IMR-90 (cell line): ENCODE measurements around the gene LRRK2. TPM values are rescaled to one million over a fixed set of nuclear protein-coding genes. Genes with fewer than 3 reads are reported as not detected.

Source experiments
- ATAC-seq: fragments of 200-7000 bp; cut with Tn5 transposase; 2 replicates; pipeline ENCODE4 v1.9.1; 2020; ENCODE audit warnings: low read depth, mild to moderate bottlenecking, moderate library complexity
- BruUV-seq: library from RNA; stranded (reverse); fragments of 400-500 nt; replicated peaks from 2 replicates; lab custom pipeline; 2021; lab: Mats Ljungman, UMichigan
- CTCF ChIA-PET: fragments of 300-600 bp; formaldehyde crosslinking; extraction: SDS; loops from one replicate; lab custom pipeline; 2021; ENCODE audit warnings: antibody characterized with exemption; lab: Yijun Ruan, JAX
- POLR2A ChIA-PET: fragments of 300-600 bp; sonication (Branson Sonifier 250); formaldehyde crosslinking; loops from one replicate; lab custom pipeline; 2022; ENCODE audit warnings: antibody characterized with exemption; ENCODE audit not compliant: unreplicated experiment; lab: Charles Lee
- DNase-seq: peaks from one replicate; pipeline ENCODE4 v3.0.0; 2013
- H2AFZ ChIP-seq: replicated peaks from 2 replicates; pipeline ENCODE3; 2013; ENCODE audit warnings: low read length, mild to moderate bottlenecking; ENCODE audit not compliant: poor library complexity
- H2AK5ac ChIP-seq: 2 replicates; pipeline ENCODE4 v1.6.1; 2013; ENCODE audit warnings: low read depth, low read length, inconsistent platforms
- H2AK9ac ChIP-seq: replicated peaks from 2 replicates; pipeline ENCODE3; 2013; ENCODE audit warnings: mild to moderate bottlenecking, low read depth, low read length, moderate library complexity; ENCODE audit not compliant: poor library complexity
- H2BK120ac ChIP-seq: 2 replicates; pipeline ENCODE4 v1.6.1; 2013; ENCODE audit warnings: low read depth, low read length, inconsistent platforms
- H2BK15ac ChIP-seq: 3 replicates; pipeline ENCODE4 v1.6.1; 2013; ENCODE audit warnings: low read depth, low read length, inconsistent platforms
- H2BK20ac ChIP-seq: 2 replicates; pipeline ENCODE4 v1.6.1; 2013; ENCODE audit warnings: low read depth, mild to moderate bottlenecking, inconsistent platforms, low read length, moderate library complexity
- H2BK5ac ChIP-seq: 2 replicates; pipeline ENCODE4 v1.6.1; 2013; ENCODE audit warnings: mild to moderate bottlenecking, low read depth, low read length, inconsistent platforms; ENCODE audit not compliant: poor library complexity, severe bottlenecking
- H3K14ac ChIP-seq: replicated peaks from 2 replicates; pipeline ENCODE4 v1.6.1; 2013; ENCODE audit warnings: low read depth, low read length, inconsistent platforms
- H3K18ac ChIP-seq: 2 replicates; pipeline ENCODE4 v1.6.1; 2013; ENCODE audit warnings: low read depth, low read length, control low read depth
- H3K23ac ChIP-seq: 2 replicates; pipeline ENCODE4 v1.6.1; 2013; ENCODE audit warnings: low read depth, low read length, inconsistent platforms
- H3K27ac ChIP-seq: 2 replicates; pipeline ENCODE4 v1.5.1; 2013; ENCODE audit warnings: mild to moderate bottlenecking, control low read depth, low read length; ENCODE audit not compliant: insufficient read depth
- H3K27me3 ChIP-seq: 2 replicates; pipeline ENCODE4 v1.6.1; 2013; ENCODE audit warnings: low read length; ENCODE audit not compliant: control insufficient read depth, insufficient read depth
- H3K36me3 ChIP-seq: 2 replicates; pipeline ENCODE4 v1.6.1; 2013; ENCODE audit warnings: low read length, mixed read lengths; ENCODE audit not compliant: control insufficient read depth, insufficient read depth
- H3K4ac ChIP-seq: 2 replicates; pipeline ENCODE4 v1.6.1; 2013; ENCODE audit warnings: low read depth, low read length, inconsistent platforms
- H3K4me1 ChIP-seq: 2 replicates; pipeline ENCODE4 v1.6.1; 2013; ENCODE audit warnings: low read length, mixed read lengths; ENCODE audit not compliant: control insufficient read depth, insufficient read depth
- H3K4me2 ChIP-seq: 2 replicates; pipeline ENCODE4 v1.6.1; 2013; ENCODE audit warnings: low read depth, mild to moderate bottlenecking, control low read depth, low read length, moderate library complexity
- H3K4me3 ChIP-seq: 2 replicates; pipeline ENCODE4 v1.5.1; 2013; ENCODE audit warnings: low read depth, mild to moderate bottlenecking, control low read depth, low read length, moderate library complexity; ENCODE audit not compliant: insufficient read depth
- H3K56ac ChIP-seq: 2 replicates; pipeline ENCODE4 v1.6.1; 2013; ENCODE audit warnings: low read length, inconsistent platforms; ENCODE audit not compliant: insufficient read depth; ENCODE audit errors: extremely low read depth
- H3K79me1 ChIP-seq, 2 experiments: 2 replicates each; pipeline ENCODE4 v1.6.1; 2013; ENCODE audit warnings: low read length in 2 of 2, inconsistent platforms in 1 of 2, low read depth in 1 of 2
- H3K9ac ChIP-seq: 2 replicates; pipeline ENCODE4 v1.6.1; 2013; ENCODE audit warnings: low read depth, low read length, control low read depth
- H3K9me1 ChIP-seq: 2 replicates; pipeline ENCODE4 v1.6.1; 2013; ENCODE audit warnings: low read length, inconsistent platforms; ENCODE audit not compliant: insufficient read depth
- H3K9me3 ChIP-seq: 2 replicates; pipeline ENCODE4 v1.6.1; 2013; ENCODE audit warnings: low read length; ENCODE audit not compliant: control insufficient read depth, insufficient read depth
- H4K20me1 ChIP-seq: 2 replicates; pipeline ENCODE4 v1.6.1; 2013; ENCODE audit warnings: low read length, inconsistent platforms; ENCODE audit not compliant: insufficient read depth
- H4K5ac ChIP-seq: 2 replicates; pipeline ENCODE4 v1.6.1; 2013; ENCODE audit warnings: mild to moderate bottlenecking, low read depth, low read length, control low read depth
- H4K8ac ChIP-seq, 2 experiments: 2 replicates each; pipeline ENCODE4 v1.6.1; 2013; ENCODE audit warnings: low read depth in 2 of 2, low read length in 2 of 2, control low read depth in 1 of 2, inconsistent platforms in 1 of 2
- H4K91ac ChIP-seq: 2 replicates; pipeline ENCODE4 v1.6.1; 2013; ENCODE audit warnings: low read depth, low read length, inconsistent platforms; ENCODE audit not compliant: insufficient read depth
- CEBPB ChIP-seq: IDR thresholded peaks from 2 replicates; pipeline ENCODE4 v1.6.1; 2012; ENCODE audit warnings: low read depth, low read length, improper control_type of control experiment
- CHD1 ChIP-seq: IDR thresholded peaks from 2 replicates; pipeline ENCODE4 v1.6.1; 2012; ENCODE audit warnings: low read depth, low read length, improper control_type of control experiment
- FOS ChIP-seq: fragments of 150-350 bp; IDR thresholded peaks from 2 replicates; pipeline ENCODE4 v1.6.1; 2016; ENCODE audit warnings: low read depth, low read length
- MAZ ChIP-seq: IDR thresholded peaks from 2 replicates; pipeline ENCODE4 v1.6.1; 2012; ENCODE audit warnings: low read depth, mild to moderate bottlenecking, low read length, improper control_type of control experiment, moderate library complexity, borderline replicate concordance
- NFE2L2 ChIP-seq: fragments of 150-350 bp; IDR thresholded peaks from 2 replicates; pipeline ENCODE4 v1.6.1; 2016; ENCODE audit warnings: low read depth, mild to moderate bottlenecking, low read length
- POLR2A ChIP-seq: IDR thresholded peaks from 2 replicates; pipeline ENCODE4 v1.6.1; 2012; ENCODE audit warnings: mild to moderate bottlenecking, low read depth, low read length
- RAD21 ChIP-seq: IDR thresholded peaks from 2 replicates; pipeline ENCODE4 v1.6.1; 2012; ENCODE audit warnings: low read length, improper control_type of control experiment
- dilution Hi-C: fragments of 300-500 bp; cut with HindIII; formaldehyde crosslinking; loops from one replicate; pipeline ENCODE4 v1.14.3; 2018; ENCODE audit warnings: low sequenced_read_pairs; ENCODE audit not compliant: unreplicated experiment
- in situ Hi-C: fragments of 300-500 bp; cut with MboI; formaldehyde crosslinking; loops from 3 replicates; pipeline ENCODE4 v1.14.3; 2019; ENCODE audit warnings: low sequenced_read_pairs, inconsistent platforms, mixed read lengths
- intact Hi-C: fragments of 100-400 bp; cut with micrococcal nuclease; formaldehyde crosslinking; loops from 2 replicates; pipeline ENCODE4 v1.10.0; 2022
- polyA plus RNA-seq, 3 experiments: library from polyadenylated mRNA; depleted of rRNA; stranded (reverse); fragments of >200 nt; gene quantifications; 2 replicates each; pipeline ENCODE4 v1.2.3, GENCODE V29; 2012; ENCODE audit warnings: low replicate concordance in 1 of 3
- total RNA-seq: library from RNA; depleted of rRNA; stranded (reverse); fragments of >200 nt; gene quantifications from 2 replicates; pipeline ENCODE4 v1.2.3, GENCODE V29; 2012
- TF ChIP-seq, protein P1 (sequence below): fragments of 150-350 bp; IDR thresholded peaks from 2 replicates; pipeline ENCODE4 v1.6.1; 2017; ENCODE audit warnings: mild to moderate bottlenecking, antibody characterized with exemption, low read length, low read depth
- TF ChIP-seq, protein P2 (sequence below): conservative IDR thresholded peaks from 2 replicates; pipeline ENCODE4 v1.5.1; 2012; ENCODE audit warnings: mild to moderate bottlenecking, low read depth, low read length, improper control_type of control experiment

Gene LRRK2
- total and polyA plus RNA-seq, 2 of the 4 experiments (the other 2 are of a cell fraction) = 0.17 to 0.54 TPM

DNA sequence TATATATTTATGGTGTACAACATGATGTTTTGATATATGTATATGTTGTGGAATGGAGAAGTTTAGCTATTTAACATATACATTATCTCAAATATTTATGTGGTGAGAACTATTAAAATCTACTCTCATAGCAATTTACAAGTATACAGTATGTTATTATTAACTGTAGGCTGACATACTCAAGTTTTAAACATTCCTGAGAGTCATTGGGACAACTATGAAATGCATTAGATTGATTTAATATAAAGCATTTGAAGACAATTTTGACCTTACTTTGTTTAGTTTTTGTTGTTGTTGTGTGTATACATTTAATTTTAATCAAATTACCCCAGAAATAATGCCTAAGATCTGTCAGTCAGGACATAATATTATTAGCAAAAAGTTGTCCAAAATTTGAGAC is 99.5 kb downstream of the LRRK2 start:
- Histone ChIP-seq H2AFZ (no peak overlapping the region), H3K79me1 (no peaks in the 10 kb centered on the region), H4K91ac (no peak overlapping the region), H4K20me1 (no peaks in the 10 kb centered on the region), H3K27me3 (no peaks in the 10 kb centered on the region), H2AK5ac (no peak overlapping the region), H2BK120ac (no peak overlapping the region), H3K4ac (no peak overlapping the region), H3K56ac (no peak overlapping the region), H2BK20ac (no peak overlapping the region), H3K4me1 (no peaks in the 10 kb centered on the region), H3K9ac (no peak overlapping the region), H2BK5ac (no peak overlapping the region), H3K9me3 (no peaks in the 10 kb centered on the region), H3K4me2 (no peak overlapping the region), H2AK9ac (no peak overlapping the region), H2BK15ac (no peak overlapping the region), H3K23ac (no peak overlapping the region), H3K14ac (no peak overlapping the region), H3K18ac (no peak overlapping the region), H3K9me1 (no peaks in the 10 kb centered on the region), H3K27ac (no peak overlapping the region), H3K36me3 (no peaks in the 10 kb centered on the region), H4K5ac (no peak overlapping the region), H4K8ac (no peak overlapping the region), H3K4me3 (no peak overlapping the region)
- ATAC-seq (no peak), DNase-seq (no peak)
- TF ChIP-seq, protein P1, sequence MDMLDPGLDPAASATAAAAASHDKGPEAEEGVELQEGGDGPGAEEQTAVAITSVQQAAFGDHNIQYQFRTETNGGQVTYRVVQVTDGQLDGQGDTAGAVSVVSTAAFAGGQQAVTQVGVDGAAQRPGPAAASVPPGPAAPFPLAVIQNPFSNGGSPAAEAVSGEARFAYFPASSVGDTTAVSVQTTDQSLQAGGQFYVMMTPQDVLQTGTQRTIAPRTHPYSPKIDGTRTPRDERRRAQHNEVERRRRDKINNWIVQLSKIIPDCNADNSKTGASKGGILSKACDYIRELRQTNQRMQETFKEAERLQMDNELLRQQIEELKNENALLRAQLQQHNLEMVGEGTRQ = no peak
- no peak for TF ChIP-seq MAZ
- TF ChIP-seq, protein P2, sequence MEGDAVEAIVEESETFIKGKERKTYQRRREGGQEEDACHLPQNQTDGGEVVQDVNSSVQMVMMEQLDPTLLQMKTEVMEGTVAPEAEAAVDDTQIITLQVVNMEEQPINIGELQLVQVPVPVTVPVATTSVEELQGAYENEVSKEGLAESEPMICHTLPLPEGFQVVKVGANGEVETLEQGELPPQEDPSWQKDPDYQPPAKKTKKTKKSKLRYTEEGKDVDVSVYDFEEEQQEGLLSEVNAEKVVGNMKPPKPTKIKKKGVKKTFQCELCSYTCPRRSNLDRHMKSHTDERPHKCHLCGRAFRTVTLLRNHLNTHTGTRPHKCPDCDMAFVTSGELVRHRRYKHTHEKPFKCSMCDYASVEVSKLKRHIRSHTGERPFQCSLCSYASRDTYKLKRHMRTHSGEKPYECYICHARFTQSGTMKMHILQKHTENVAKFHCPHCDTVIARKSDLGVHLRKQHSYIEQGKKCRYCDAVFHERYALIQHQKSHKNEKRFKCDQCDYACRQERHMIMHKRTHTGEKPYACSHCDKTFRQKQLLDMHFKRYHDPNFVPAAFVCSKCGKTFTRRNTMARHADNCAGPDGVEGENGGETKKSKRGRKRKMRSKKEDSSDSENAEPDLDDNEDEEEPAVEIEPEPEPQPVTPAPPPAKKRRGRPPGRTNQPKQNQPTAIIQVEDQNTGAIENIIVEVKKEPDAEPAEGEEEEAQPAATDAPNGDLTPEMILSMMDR = no peak
- no peak for TF ChIP-seq RAD21
- no peak for TF ChIP-seq FOS
- TF ChIP-seq NFE2L2 = no peak
- no peak for TF ChIP-seq POLR2A
- TF ChIP-seq CHD1 = no peak
- TF ChIP-seq CEBPB = no peak
- dilution Hi-C loops = no loop called here
- BruUV-seq = no TSS peak
- intact Hi-C loops = no loop called here
- POLR2A ChIA-PET = no interaction called here
- CTCF ChIA-PET = no interaction called here
- in situ Hi-C loops = no loop called here
